Thoracic aorta (tissue), 2 donors: ENCODE data around the gene KCNJ12. TPM values are rescaled to one million over a fixed set of nuclear protein-coding genes. Genes with fewer than 3 reads are reported as not detected.

Experiments
- ATAC-seq: fragments of 150-250 bp; one replicate; pipeline ENCODE4 v1.8.0; 2017; ENCODE audit warnings: low read depth; ENCODE audit not compliant: insufficient number of reproducible peaks, low FRiP score
- DNase-seq: peaks from one replicate; pipeline ENCODE4 v3.0.0-alpha.2; 2020; ENCODE audit warnings: low spot score
- H3K27ac ChIP-seq, 2 donors: fragments of 200-600 bp; sonication (generic); 1 replicate in 1 of 2; 2 replicates in 1 of 2; pipeline ENCODE4 v1.5.1; 2016; ENCODE audit warnings: mild to moderate bottlenecking in 2 of 2, moderate library complexity in 2 of 2
- H3K27me3 ChIP-seq: fragments of 200-600 bp; sonication (generic); replicated peaks from 2 replicates; pipeline ENCODE4 v1.6.0; 2016; ENCODE audit warnings: mild to moderate bottlenecking; ENCODE audit not compliant: insufficient read depth
- H3K36me3 ChIP-seq: fragments of 200-600 bp; sonication (generic); one replicate; pipeline ENCODE4 v1.5.1; 2016
- H3K4me1 ChIP-seq, 2 donors: fragments of 200-600 bp; sonication (generic); 1 replicate in 1 of 2; 2 replicates in 1 of 2; pipeline versions ENCODE4 v1.5.1 to v1.6.0; 2016; ENCODE audit warnings: low read depth in 2 of 2, mild to moderate bottlenecking in 1 of 2; ENCODE audit not compliant: control insufficient read depth in 1 of 2
- H3K4me3 ChIP-seq: fragments of 200-600 bp; sonication (generic); 2 replicates; pipeline ENCODE4 v1.5.1; 2016; ENCODE audit warnings: mild to moderate bottlenecking
- H3K9me3 ChIP-seq: fragments of 200-600 bp; sonication (generic); 2 replicates; pipeline ENCODE4 v1.5.1; 2016
- CTCF ChIP-seq: fragments of 200-600 bp; sonication (generic); IDR thresholded peaks from one replicate; pipeline ENCODE4 v1.5.1; 2019; ENCODE audit warnings: antibody characterized with exemption
- total RNA-seq, 2 donors: library from RNA; depleted of rRNA; stranded (reverse); fragments of >200 nt; gene quantifications; one replicate each; pipeline versions ENCODE4 v1.1.0 to v1.2.3, GENCODE V29; 2016

KCNJ12 gene
- total RNA-seq, 2 donors from 2014 or later = 0.81 to 1.2 TPM

GRCh38 chr17:21381076-21381706 lies 5.0 kb downstream of the KCNJ12 start:
- Histone ChIP-seq H3K27ac (no peak overlapping the region), H3K4me1 (peaks cover 13 to 22% of the 10 kb centered on the region in 2 donors), H3K4me3 (no peak overlapping the region), H3K27me3 (no peaks in the 10 kb centered on the region), H3K9me3 (no peaks in the 10 kb centered on the region), H3K36me3 (no peaks in the 10 kb centered on the region)
- ATAC-seq = no peak
- no peak for DNase-seq
- TF ChIP-seq CTCF = no peak

GRCh38 chr17:21382560-21383495 lies 6.7 kb downstream of the KCNJ12 start:
- no peaks in the 10 kb centered on the region for H3K9me3 ChIP-seq
- no peaks in the 10 kb centered on the region for H3K36me3 ChIP-seq
- no peak overlapping the region for H3K4me3 ChIP-seq
- no peak for TF ChIP-seq CTCF
- H3K4me1 ChIP-seq = peaks cover 2 to 6% of the 10 kb centered on the region in 2 donors
- DNase-seq (no peak), ATAC-seq (no peak)
- H3K27ac ChIP-seq = no peak overlapping the region
- H3K27me3 ChIP-seq = no peaks in the 10 kb centered on the region

- no peak overlapping the region for H3K27ac ChIP-seq
- no peak for TF ChIP-seq CTCF
- no peaks in the 10 kb centered on the region for H3K9me3 ChIP-seq
- H3K4me3 ChIP-seq = no peak overlapping the region
- H3K27me3 ChIP-seq = no peaks in the 10 kb centered on the region
- no peak for ATAC-seq
- no peak for DNase-seq
- H3K36me3 ChIP-seq = no peaks in the 10 kb centered on the region
- H3K4me1 ChIP-seq = no peaks in the 10 kb centered on the region
Observed at GRCh38 chr17:21385281-21385845, 9.2 kb downstream of the KCNJ12 start.

- Histone ChIP-seq H3K27me3 (no peaks in the 10 kb centered on the region), H3K36me3 (no peaks in the 10 kb centered on the region), H3K9me3 (no peaks in the 10 kb centered on the region), H3K27ac (no peak overlapping the region), H3K4me1 (no peaks in the 10 kb centered on the region), H3K4me3 (no peak overlapping the region)
- DNase-seq = no peak
- no peak for ATAC-seq
- TF ChIP-seq CTCF = no peak
Observed at GRCh38 chr17:21387616-21388015, 11.5 kb downstream of the KCNJ12 start.

- H3K9me3 ChIP-seq = no peaks in the 10 kb centered on the region
- no peaks in the 10 kb centered on the region for H3K4me1 ChIP-seq
- no peak for DNase-seq
- no peaks in the 10 kb centered on the region for H3K27me3 ChIP-seq
- no peak overlapping the region for H3K4me3 ChIP-seq
- ATAC-seq = no peak
- no peak overlapping the region for H3K27ac ChIP-seq
- no peak for TF ChIP-seq CTCF
- H3K36me3 ChIP-seq = no peaks in the 10 kb centered on the region
Observed at GRCh38 chr17:21388066-21388465, 11.9 kb downstream of the KCNJ12 start.
